Transverse colon (tissue), 4 donors: Measurements from ENCODE around the gene SERGEF.

Experiments
- EP300 ChIP-seq: sonication (generic); formaldehyde crosslinking; IDR thresholded peaks from one replicate; pipeline ENCODE4 v1.6.1; 2017; ENCODE audit warnings: antibody characterized with exemption, low read depth
- POLR2A ChIP-seq: fragments of 450-650 bp; IDR thresholded peaks from one replicate; pipeline ENCODE4 v1.6.1; 2016; ENCODE audit warnings: antibody characterized with exemption, mild to moderate bottlenecking, moderate library complexity
- POLR2AphosphoS5 ChIP-seq, 3 donors: sonication (generic); formaldehyde crosslinking; IDR thresholded peaks; one replicate each; pipeline ENCODE4 v1.6.1; 2016; ENCODE audit warnings: antibody characterized with exemption in 3 of 3
- TF ChIP-seq, protein P1 (sequence below), 5 experiments: fragments of 200-600 bp in 3 of 5; fragments of 450-650 bp in 2 of 5; sonication (generic) in 3 of 5; IDR thresholded peaks; 1 replicate in 2 of 5; 2 replicates in 3 of 5; pipeline ENCODE4 v1.5.1; 2016 to 2017; ENCODE audit warnings: antibody characterized with exemption in 5 of 5, inconsistent platforms in 3 of 5, mild to moderate bottlenecking in 2 of 5, moderate library complexity in 1 of 5

DNA sequence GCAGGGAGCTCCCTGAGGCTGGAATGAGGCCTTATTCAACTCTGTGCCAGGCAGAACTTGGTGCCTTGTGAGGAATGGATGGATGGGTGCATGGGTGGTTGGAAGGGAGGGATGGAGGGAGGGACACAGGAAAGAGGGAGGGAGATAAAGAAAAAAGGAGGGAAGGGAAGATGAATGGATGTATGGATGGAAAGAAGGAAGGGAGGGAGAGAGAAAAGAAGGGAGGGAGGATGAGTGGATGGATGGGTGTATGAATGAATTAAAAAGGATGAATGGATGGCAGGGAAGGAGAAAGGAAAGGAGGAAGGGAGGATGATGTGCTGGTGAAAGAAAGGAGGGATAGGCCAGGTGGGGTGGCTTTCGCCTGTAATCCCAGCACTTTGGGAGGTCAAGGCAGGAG, 243.6 kb downstream of the SERGEF start:
- TF ChIP-seq, protein P1, sequence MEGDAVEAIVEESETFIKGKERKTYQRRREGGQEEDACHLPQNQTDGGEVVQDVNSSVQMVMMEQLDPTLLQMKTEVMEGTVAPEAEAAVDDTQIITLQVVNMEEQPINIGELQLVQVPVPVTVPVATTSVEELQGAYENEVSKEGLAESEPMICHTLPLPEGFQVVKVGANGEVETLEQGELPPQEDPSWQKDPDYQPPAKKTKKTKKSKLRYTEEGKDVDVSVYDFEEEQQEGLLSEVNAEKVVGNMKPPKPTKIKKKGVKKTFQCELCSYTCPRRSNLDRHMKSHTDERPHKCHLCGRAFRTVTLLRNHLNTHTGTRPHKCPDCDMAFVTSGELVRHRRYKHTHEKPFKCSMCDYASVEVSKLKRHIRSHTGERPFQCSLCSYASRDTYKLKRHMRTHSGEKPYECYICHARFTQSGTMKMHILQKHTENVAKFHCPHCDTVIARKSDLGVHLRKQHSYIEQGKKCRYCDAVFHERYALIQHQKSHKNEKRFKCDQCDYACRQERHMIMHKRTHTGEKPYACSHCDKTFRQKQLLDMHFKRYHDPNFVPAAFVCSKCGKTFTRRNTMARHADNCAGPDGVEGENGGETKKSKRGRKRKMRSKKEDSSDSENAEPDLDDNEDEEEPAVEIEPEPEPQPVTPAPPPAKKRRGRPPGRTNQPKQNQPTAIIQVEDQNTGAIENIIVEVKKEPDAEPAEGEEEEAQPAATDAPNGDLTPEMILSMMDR (IDR thresholded peaks at IDR 0.05) = no peak
- TF ChIP-seq POLR2AphosphoS5 (IDR thresholded peaks at IDR 0.05) (no peak), POLR2A (no peak), EP300 (no peak)
